Effector memory CD4-positive, alpha-beta T cell (primary cell): ENCODE measurements around the gene SP2.

ENCODE experiments used
- DNase-seq, 3 donors: peaks; one replicate each; pipeline ENCODE4 v3.0.0-alpha.2; 2020
- H3K27ac ChIP-seq: 2 replicates; pipeline ENCODE4 v1.7.0; 2013; ENCODE audit warnings: mild to moderate bottlenecking, low read length, moderate library complexity; ENCODE audit not compliant: insufficient read depth, poor library complexity, severe bottlenecking
- H3K27me3 ChIP-seq: replicated peaks from 2 replicates; pipeline ENCODE4 v1.7.0; 2013; ENCODE audit warnings: mild to moderate bottlenecking, low read length; ENCODE audit not compliant: insufficient read depth, control insufficient read depth, poor library complexity, severe bottlenecking
- H3K36me3 ChIP-seq: 2 replicates; pipeline ENCODE4 v1.7.0; 2013; ENCODE audit warnings: mild to moderate bottlenecking, low read length, moderate library complexity; ENCODE audit not compliant: control insufficient read depth, insufficient read depth
- H3K4me1 ChIP-seq: 2 replicates; pipeline ENCODE4 v1.7.0; 2013; ENCODE audit warnings: low read length, mild to moderate bottlenecking; ENCODE audit not compliant: control insufficient read depth, insufficient read depth, poor library complexity, severe bottlenecking
- H3K4me3 ChIP-seq: 2 replicates; pipeline ENCODE4 v1.7.0; 2013; ENCODE audit warnings: low read length, low read depth, mild to moderate bottlenecking; ENCODE audit not compliant: insufficient read depth, poor library complexity, severe bottlenecking
- H3K9me3 ChIP-seq: 2 replicates; pipeline ENCODE4 v1.7.0; 2013; ENCODE audit warnings: mild to moderate bottlenecking, low read length, moderate library complexity; ENCODE audit not compliant: control insufficient read depth

The SP2 gene

DNA sequence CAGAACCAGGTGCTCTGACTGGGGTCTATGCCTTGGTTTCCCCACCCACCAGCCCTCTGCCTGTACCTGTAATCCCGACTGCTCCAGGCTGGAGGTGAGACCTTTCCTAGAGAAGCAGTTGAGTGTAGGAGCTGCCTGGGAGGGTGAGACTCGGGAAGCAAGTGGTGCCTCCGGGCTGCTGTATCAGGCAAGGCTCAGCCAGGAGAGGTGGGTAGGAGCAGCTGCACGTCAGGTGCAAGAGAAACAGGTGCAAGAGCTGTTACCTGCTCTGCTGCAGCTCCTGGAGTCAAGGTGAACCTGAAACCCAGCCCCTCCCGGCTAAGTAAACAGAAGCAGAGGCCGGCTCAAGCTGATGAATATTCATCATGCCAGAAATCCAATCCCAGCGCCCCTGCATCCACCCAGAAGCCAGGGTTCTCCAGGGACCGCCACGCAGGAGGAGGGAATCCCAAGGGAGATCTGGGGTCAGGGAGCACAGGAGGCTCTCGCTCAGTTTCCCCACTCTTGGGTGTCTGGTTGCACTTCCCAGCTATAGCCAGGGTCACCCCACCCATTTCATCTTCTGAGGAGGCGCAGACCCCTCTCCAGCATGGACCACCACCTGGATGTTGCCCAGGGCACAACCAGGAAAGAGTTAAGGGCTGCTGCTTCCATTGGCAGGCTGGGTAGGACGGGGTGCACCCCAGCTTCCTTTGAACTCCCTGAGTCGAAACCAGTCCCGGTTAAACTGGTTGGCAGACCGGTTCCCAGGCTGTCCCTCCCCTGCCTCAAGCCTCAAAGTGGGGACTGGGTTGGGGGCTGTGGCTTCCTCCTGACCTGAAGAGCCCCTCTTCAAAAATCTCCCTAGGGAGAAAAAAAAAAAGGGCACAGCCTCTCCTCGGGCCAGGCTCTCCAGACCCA, 61.8 kb downstream of the SP2 start, which contains the start of gene PRR15L:
TSS of gene PRR15L (minus strand) at position 293 of the 900 bp plus-strand sequence. CDS start 4,649 bp downstream, outside the sequence.
- no peaks in the 10 kb centered on the region for H3K27me3 ChIP-seq
- DNase-seq: no peak

DNA sequence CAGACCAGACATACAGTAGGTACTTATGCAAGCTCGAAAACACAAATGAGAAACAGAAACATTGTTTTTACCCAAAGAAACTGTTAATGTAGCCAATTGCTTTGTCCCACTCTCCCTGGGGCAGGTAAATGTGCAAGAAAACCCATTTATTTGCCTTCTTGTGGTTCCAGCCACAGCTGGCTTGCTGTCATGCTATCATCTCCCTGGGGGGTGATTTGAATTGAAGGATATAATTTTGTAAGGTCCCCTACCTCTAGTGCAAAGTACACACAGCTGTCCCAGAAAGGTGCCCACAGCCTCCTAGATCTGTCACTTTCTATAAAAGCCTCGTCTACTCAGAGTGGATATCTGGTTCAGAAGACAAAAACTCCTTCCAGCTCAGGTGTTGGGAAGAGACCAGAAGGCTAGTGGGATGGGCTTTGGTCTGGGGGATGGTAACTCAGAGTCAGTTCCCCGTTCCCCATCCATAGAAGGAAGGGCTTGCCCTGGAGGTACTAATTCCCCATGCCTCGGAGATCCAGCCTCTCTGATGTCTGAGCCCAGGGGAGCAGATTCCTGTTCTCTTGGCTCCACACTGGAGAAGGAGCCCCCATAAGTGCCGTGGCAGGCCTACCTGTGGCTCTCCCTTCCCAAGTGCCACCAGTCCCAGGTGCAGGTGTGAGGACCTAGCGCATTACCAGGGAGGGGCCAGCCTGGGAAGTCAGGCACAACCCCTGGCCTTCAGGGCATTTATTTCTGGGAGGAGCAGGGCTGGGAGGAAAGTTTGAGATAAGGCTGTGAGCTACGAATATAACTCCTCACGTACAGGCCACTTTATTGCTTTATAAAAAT, 64.0 kb downstream of the SP2 start:
- H3K4me1 ChIP-seq: no peaks in the 10 kb centered on the region
- no peaks in the 10 kb centered on the region for H3K27me3 ChIP-seq
- H3K27ac ChIP-seq: no peak overlapping the region
- no peaks in the 10 kb centered on the region for H3K9me3 ChIP-seq
- no peak for DNase-seq
- no peak overlapping the region for H3K4me3 ChIP-seq
- no peaks in the 10 kb centered on the region for H3K36me3 ChIP-seq

More for the DNA sequence above, 61.8 kb downstream of the SP2 start, which contains the start of gene PRR15L:
- Histone ChIP-seq H3K9me3 (no peaks in the 10 kb centered on the region), H3K4me3 (no peak within 1 kb of the TSS), H3K4me1 (no peaks in the 10 kb centered on the region), H3K27ac (no peak within 1 kb of the TSS), H3K36me3 (no peaks in the 10 kb centered on the region)

DNA sequence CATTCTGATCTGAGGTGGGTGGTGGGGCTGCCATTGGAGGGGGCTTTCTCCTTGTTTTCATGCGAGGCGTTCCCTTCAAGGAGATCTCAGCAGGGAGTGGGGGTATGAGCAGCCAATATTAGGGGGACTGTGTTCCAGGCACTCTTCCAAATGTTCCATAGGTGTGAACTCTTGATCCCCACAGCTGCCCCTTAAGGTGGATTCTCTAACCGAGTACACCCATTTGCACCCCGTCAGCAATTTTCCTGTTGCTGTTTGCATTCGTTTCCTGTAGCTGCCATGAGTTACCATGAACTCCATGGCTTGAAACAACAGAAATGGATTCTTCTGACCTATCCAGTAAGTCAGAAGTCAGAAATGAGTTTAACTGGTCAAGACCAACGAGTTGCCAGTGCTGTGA, 65.4 kb downstream of the SP2 start:
- no peaks in the 10 kb centered on the region for H3K9me3 ChIP-seq
- no peaks in the 10 kb centered on the region for H3K36me3 ChIP-seq
- H3K27me3 ChIP-seq: no peaks in the 10 kb centered on the region
- H3K4me1 ChIP-seq: no peaks in the 10 kb centered on the region
- no peak overlapping the region for H3K4me3 ChIP-seq
- no peak for DNase-seq
- H3K27ac ChIP-seq: no peak overlapping the region

DNA sequence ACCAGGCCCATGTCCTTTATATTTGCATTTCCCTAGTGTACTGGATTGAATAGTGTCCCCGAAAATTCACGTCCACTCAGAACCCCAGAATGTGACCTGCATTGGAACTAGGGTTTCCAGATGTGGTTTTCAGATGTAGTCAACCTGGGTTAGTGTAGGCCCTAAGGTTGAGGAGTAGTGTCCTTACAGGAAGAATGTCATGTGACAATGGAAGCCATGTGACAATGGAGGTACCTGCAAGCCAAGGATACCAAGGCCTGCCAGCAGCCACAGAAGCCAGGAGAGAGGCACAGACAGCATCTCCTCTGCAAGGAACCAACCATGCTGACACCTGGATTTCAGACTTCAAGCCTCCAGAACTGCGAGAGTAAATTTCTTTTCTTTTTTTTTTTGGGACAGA, 66.9 kb downstream of the SP2 start:
- Histone ChIP-seq H3K36me3 (no peaks in the 10 kb centered on the region), H3K9me3 (no peaks in the 10 kb centered on the region), H3K4me3 (no peak overlapping the region), H3K4me1 (no peaks in the 10 kb centered on the region), H3K27me3 (no peaks in the 10 kb centered on the region), H3K27ac (no peak overlapping the region)
- no peak for DNase-seq

DNA sequence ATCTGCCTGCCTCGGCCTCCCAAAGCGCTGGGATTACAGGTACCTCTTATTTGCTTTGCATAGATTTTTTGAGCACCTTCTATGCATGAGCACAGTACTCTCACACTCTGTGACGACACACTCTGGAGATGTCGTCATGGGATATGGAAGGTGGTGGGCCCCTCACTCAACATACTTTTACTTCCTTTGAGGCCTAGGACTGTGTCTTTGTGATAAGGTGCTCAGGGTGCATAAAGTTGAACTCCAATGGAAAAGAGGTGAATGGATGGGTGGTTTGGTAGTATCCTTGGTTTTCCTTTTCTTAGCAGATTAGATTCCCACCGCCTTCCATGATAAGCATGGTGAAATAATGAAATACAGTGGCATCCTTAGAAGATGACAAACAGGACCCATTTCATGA, 68.8 kb downstream of the SP2 start:
- no peak overlapping the region for H3K27ac ChIP-seq
- no peaks in the 10 kb centered on the region for H3K9me3 ChIP-seq
- H3K27me3 ChIP-seq: no peaks in the 10 kb centered on the region
- H3K36me3 ChIP-seq: no peaks in the 10 kb centered on the region
- peaks cover 2% of the 10 kb centered on the region for H3K4me1 ChIP-seq
- H3K4me3 ChIP-seq: no peak overlapping the region
- no peak for DNase-seq

DNA sequence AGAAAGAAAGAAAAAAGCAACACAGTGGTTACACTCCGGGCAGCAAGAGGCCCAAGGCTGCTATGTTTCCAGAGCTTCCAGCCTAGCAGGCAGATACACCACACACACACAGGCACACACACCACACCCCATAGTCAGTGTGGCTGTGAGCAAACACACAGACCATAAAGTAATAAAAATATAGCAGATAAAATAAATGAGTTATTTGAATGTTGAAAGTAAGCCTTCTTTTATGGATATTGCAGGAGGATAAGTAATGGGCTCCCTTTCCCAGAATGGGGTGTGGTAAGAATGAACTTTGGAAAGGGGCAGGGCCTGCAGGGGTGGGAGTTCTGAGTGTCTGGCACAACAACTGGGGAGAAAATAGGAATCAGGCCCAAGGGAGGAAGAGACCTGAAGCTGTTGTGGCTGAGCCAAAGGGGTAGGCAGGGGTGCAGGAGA, 70.1 kb downstream of the SP2 start:
- no peaks in the 10 kb centered on the region for H3K9me3 ChIP-seq
- no peaks in the 10 kb centered on the region for H3K36me3 ChIP-seq
- peaks cover 9% of the 10 kb centered on the region for H3K4me1 ChIP-seq
- no peak for DNase-seq
- no peaks in the 10 kb centered on the region for H3K27me3 ChIP-seq
- H3K27ac ChIP-seq: no peak overlapping the region
- no peak overlapping the region for H3K4me3 ChIP-seq

DNA sequence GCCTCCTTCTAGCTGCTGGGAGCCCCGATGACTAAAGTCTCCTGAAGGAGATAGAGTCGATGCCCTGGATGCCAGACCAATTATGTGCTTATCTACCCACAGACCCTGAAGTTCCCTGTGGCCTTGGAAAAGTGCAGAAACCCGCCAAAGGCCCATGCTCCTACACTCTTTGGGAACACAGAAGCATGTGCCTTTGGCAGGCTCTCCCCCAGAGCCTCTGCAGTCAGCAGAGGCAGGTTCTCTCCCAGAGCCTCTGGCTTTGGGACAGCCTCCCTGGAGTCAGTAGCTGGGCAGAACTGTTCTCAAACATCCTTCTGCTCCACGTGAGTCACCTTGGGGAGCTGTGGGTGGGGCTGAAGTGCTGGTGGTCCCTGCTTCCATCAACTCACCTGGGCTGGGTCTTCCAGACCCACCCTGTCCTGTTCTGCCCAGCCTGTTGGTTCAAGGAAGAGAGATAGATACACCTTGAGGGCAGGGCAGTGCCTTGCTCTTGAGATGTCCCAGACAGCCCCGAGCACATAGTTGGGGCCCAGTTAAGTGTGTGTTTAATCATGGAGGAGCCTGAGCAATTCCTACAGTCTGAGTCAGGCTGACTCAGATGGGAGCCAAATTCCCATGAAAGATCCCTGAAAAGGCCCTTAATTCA, 71.7 kb downstream of the SP2 start:
- H3K36me3 ChIP-seq: no peaks in the 10 kb centered on the region
- H3K4me1 ChIP-seq: peaks cover 17% of the 10 kb centered on the region
- no peak for DNase-seq
- no peak overlapping the region for H3K27ac ChIP-seq
- H3K9me3 ChIP-seq: no peaks in the 10 kb centered on the region
- H3K27me3 ChIP-seq: no peaks in the 10 kb centered on the region
- no peak overlapping the region for H3K4me3 ChIP-seq

DNA sequence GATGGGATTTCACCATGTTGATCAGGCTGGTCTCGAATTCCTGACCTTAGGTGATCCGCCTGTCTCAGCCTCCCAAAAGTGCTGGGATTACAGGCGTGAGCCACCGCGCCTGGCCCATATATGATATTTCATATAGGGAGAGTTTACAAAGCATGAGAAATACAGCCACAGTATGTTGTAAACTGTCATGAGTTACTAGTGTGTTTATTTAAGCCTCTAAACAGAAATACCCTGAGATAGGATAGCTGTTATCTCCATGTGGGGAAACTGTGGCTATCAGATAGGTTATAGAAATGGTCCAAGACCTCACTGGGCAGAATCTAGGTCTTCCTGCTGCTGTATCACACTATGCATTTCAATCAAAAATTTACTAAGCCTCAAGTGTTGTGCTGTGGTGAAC, 72.8 kb downstream of the SP2 start:
- no peaks in the 10 kb centered on the region for H3K27me3 ChIP-seq
- peaks cover 2% of the 10 kb centered on the region for H3K36me3 ChIP-seq
- no peak overlapping the region for H3K27ac ChIP-seq
- no peak overlapping the region for H3K4me3 ChIP-seq
- peaks cover 17% of the 10 kb centered on the region for H3K4me1 ChIP-seq
- no peaks in the 10 kb centered on the region for H3K9me3 ChIP-seq
- no peak for DNase-seq

DNA sequence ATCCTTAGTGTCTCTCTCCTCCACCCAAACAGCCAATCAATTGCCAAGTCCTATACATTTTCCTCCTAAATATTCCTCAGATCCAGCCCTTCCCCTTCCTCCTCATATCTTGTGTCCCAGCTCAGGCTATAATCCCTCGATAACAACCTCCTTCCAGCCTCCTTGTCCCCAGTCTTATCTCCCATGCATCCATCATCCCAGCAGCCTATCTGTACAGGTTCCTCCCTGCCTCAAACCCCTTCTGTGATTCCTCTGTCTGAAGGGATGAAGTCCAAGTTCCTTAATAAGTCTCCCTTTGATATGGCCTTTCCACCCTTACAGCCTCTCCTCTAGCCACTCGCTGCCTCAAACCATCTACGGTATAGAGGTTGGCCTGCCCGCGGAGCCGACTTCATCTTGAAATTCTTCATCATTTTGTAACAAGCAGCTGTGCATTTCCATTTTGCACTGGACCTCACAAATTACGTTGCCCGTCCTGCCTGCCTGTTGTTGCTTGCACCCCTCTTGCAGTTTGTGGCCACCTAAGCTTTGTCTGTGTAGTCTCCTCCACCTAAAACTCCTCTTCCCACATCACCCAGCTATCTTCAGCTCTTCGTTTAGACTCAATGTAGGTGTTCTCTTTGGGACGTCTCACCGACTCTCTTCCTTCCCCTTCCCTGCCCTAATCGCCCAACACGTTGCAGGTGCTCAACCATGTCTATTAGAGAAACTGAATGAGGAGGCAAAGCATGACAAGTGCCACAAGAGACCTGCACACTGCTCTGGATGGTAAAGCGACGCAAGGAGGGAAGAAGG, 74.1 kb downstream of the SP2 start:
- no peak for DNase-seq
- H3K27ac ChIP-seq: peak overlapping the region; percentile 59
- peaks cover 17% of the 10 kb centered on the region for H3K4me1 ChIP-seq
- no peaks in the 10 kb centered on the region for H3K9me3 ChIP-seq
- peaks cover 8% of the 10 kb centered on the region for H3K36me3 ChIP-seq
- H3K4me3 ChIP-seq: peak overlapping the region; percentile 83
- H3K27me3 ChIP-seq: no peaks in the 10 kb centered on the region
